ENCODE measurements around the gene GLTPD2. TPM values are rescaled to one million over a fixed set of nuclear protein-coding genes. Genes with fewer than 3 reads are reported as not detected.

Gene GLTPD2
- total RNA-seq, 1 donor from 2014 or later = not detected

- no peak overlapping the region for H3K4me3 ChIP-seq
- no peaks in the 10 kb centered on the region for H3K9me3 ChIP-seq
- no peak for TF ChIP-seq CTCF (IDR thresholded peaks at IDR 0.05)
- no peaks in the 10 kb centered on the region for H3K4me1 ChIP-seq
- H3K36me3 ChIP-seq = no peaks in the 10 kb centered on the region
- intact Hi-C loops (cut with DNase I) = no loop called here
- peaks cover 13% of the 10 kb centered on the region for H3K27me3 ChIP-seq
- no peak overlapping the region for H3K27ac ChIP-seq
- no peak for DNase-seq (ENCODE audit: low spot score in 2 of 2)
Observed at GRCh38 chr17:4747847-4748246, 40.9 kb upstream of the GLTPD2 start.

GRCh38 chr17:4748686-4749085, 40.1 kb upstream of the GLTPD2 start:
- H3K9me3 ChIP-seq = no peaks in the 10 kb centered on the region
- DNase-seq (ENCODE audit: low spot score in 2 of 2) = no peak
- H3K36me3 ChIP-seq = no peaks in the 10 kb centered on the region
- no peak overlapping the region for H3K27ac ChIP-seq
- no peak for TF ChIP-seq CTCF (IDR thresholded peaks at IDR 0.05)
- H3K4me1 ChIP-seq = no peaks in the 10 kb centered on the region
- intact Hi-C loops (cut with DNase I) = no loop called here
- peaks cover 13% of the 10 kb centered on the region for H3K27me3 ChIP-seq
- no peak overlapping the region for H3K4me3 ChIP-seq

- no peak overlapping the region for H3K27ac ChIP-seq
- H3K27me3 ChIP-seq = peaks cover 7% of the 10 kb centered on the region
- no peaks in the 10 kb centered on the region for H3K4me1 ChIP-seq
- TF ChIP-seq CTCF (IDR thresholded peaks at IDR 0.05) = no peak
- DNase-seq (ENCODE audit: low spot score in 2 of 2) = no peak
- no peaks in the 10 kb centered on the region for H3K36me3 ChIP-seq
- H3K4me3 ChIP-seq = no peak overlapping the region
- intact Hi-C loops (cut with DNase I) = no loop called here
- H3K9me3 ChIP-seq = no peaks in the 10 kb centered on the region
Observed at GRCh38 chr17:4750606-4751005, 38.2 kb upstream of the GLTPD2 start.

GRCh38 chr17:4751932-4752331, 36.8 kb upstream of the GLTPD2 start:
- H3K9me3 ChIP-seq = no peaks in the 10 kb centered on the region
- no peak overlapping the region for H3K27ac ChIP-seq
- no peak for DNase-seq (ENCODE audit: low spot score in 2 of 2)
- no peaks in the 10 kb centered on the region for H3K36me3 ChIP-seq
- no peaks in the 10 kb centered on the region for H3K4me1 ChIP-seq
- H3K4me3 ChIP-seq = no peak overlapping the region
- no peak for TF ChIP-seq CTCF (IDR thresholded peaks at IDR 0.05)
- H3K27me3 ChIP-seq = no peaks in the 10 kb centered on the region
- intact Hi-C loops (cut with DNase I) = no loop called here

- no peak for DNase-seq (ENCODE audit: low spot score in 2 of 2)
- intact Hi-C loops (cut with DNase I) = no loop called here
- Histone ChIP-seq H3K27me3 (no peaks in the 10 kb centered on the region), H3K4me1 (no peaks in the 10 kb centered on the region), H3K4me3 (no peak overlapping the region), H3K36me3 (no peaks in the 10 kb centered on the region), H3K27ac (no peak overlapping the region), H3K9me3 (no peaks in the 10 kb centered on the region)
- no peak for TF ChIP-seq CTCF (IDR thresholded peaks at IDR 0.05)
Observed at GRCh38 chr17:4753392-4753791, 35.4 kb upstream of the GLTPD2 start.

GRCh38 chr17:4759776-4760236, 29.0 kb upstream of the GLTPD2 start:
- H3K27me3 ChIP-seq = no peaks in the 10 kb centered on the region
- H3K9me3 ChIP-seq = no peaks in the 10 kb centered on the region
- DNase-seq (ENCODE audit: low spot score in 2 of 2) = no peak
- no peak for TF ChIP-seq CTCF (IDR thresholded peaks at IDR 0.05)
- H3K36me3 ChIP-seq = no peaks in the 10 kb centered on the region
- H3K4me1 ChIP-seq = no peaks in the 10 kb centered on the region
- H3K27ac ChIP-seq = no peak overlapping the region
- intact Hi-C loops (cut with DNase I) = no loop called here
- H3K4me3 ChIP-seq = no peak overlapping the region
